Superior temporal gyrus (tissue), 1 donor: Measurements from ENCODE around the gene FRG2B.
"Not testable (repeated sequence)": the region's sequence is repeated elsewhere in the genome, so short reads cannot be mapped to it uniquely, and the experiment has no call there.

Experiments used
- DNase-seq: peaks from one replicate; pipeline ENCODE4 v3.0.0-alpha.2; 2016; ENCODE audit errors: extremely low spot score

FRG2B gene

GRCh38 chr10:133599869-133600268, 26.7 kb downstream of the FRG2B start:
- DNase-seq: not testable (repeated sequence)

GRCh38 chr10:133592716-133593115, 33.9 kb downstream of the FRG2B start:
- no peak for DNase-seq

- no peak for DNase-seq
Measured at GRCh38 chr10:133590970-133591359, 35.6 kb downstream of the FRG2B start.

- no peak for DNase-seq
Measured at GRCh38 chr10:133590226-133590969, 36.2 kb downstream of the FRG2B start.

- DNase-seq: not testable (repeated sequence)
Measured at GRCh38 chr10:133577037-133577436, 49.6 kb downstream of the FRG2B start.
